PC-3 (cell line): Measurements from ENCODE around the gene GNAI2.

ENCODE experiments used
- EZH2 ChIP-seq: fragments of 300-600 bp; sonication (generic); IDR thresholded peaks from one replicate; pipeline ENCODE4 v1.6.1; 2017; ENCODE audit warnings: antibody characterized with exemption, mild to moderate bottlenecking, low read length; ENCODE audit not compliant: unreplicated experiment
- TF ChIP-seq, protein P1 (sequence below): fragments of 300-600 bp; sonication (generic); conservative IDR thresholded peaks from 2 replicates; pipeline ENCODE4 v1.5.1; 2017; ENCODE audit warnings: antibody characterized with exemption, low read depth, mild to moderate bottlenecking, low read length

DNA sequence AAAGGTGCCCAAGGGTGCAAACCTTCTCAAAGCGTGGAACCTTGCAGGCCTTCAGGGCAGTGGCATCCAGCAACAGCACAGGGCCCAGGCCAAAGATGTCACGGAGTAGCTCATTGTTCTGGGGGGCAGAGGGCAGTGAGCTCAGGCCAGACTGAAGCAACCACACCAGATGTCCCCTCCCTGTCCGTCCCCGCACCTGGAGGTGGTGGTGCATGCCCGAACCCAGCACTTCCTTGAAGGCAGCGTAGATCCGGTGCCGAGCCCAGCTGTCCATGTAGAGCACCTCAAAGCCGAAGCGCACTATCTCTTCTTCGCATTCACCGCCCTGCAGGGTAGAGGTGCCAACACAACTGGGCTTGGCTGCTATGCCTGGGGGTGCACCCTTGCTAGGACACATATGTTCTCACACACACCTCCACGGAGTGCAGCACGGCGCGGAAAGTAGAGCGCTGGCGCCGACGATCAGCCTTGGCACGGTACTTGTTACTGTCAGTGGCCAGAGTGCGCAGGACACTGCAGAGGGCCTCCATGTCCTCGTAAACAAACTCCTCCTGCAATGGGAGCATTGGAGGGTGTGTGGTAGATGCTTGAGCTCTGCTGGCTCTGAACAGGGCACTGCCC lies 52.5 kb downstream of the GNAI2 start:
- TF ChIP-seq, protein P1, sequence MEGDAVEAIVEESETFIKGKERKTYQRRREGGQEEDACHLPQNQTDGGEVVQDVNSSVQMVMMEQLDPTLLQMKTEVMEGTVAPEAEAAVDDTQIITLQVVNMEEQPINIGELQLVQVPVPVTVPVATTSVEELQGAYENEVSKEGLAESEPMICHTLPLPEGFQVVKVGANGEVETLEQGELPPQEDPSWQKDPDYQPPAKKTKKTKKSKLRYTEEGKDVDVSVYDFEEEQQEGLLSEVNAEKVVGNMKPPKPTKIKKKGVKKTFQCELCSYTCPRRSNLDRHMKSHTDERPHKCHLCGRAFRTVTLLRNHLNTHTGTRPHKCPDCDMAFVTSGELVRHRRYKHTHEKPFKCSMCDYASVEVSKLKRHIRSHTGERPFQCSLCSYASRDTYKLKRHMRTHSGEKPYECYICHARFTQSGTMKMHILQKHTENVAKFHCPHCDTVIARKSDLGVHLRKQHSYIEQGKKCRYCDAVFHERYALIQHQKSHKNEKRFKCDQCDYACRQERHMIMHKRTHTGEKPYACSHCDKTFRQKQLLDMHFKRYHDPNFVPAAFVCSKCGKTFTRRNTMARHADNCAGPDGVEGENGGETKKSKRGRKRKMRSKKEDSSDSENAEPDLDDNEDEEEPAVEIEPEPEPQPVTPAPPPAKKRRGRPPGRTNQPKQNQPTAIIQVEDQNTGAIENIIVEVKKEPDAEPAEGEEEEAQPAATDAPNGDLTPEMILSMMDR: no peak
- no peak for TF ChIP-seq EZH2
